WTC11 (cell line): ENCODE measurements around the gene ESPN.
"Not testable (repeated sequence)": the region's sequence is repeated elsewhere in the genome, so short reads cannot be mapped to it uniquely, and the experiment has no call there.

ENCODE experiments used
- CTCF ChIP-seq: fragments of 200-600 bp; IDR thresholded peaks from 2 replicates; pipeline ENCODE4 v1.8.0; 2022; ENCODE audit warnings: antibody characterized with exemption
- E2F1 ChIP-seq: sonication (generic); formaldehyde crosslinking; IDR thresholded peaks from 2 replicates; pipeline ENCODE4 v1.8.0; 2022; ENCODE audit warnings: mild to moderate bottlenecking, missing genetic modification reagents
- JUN ChIP-seq: sonication (generic); formaldehyde crosslinking; IDR thresholded peaks from 2 replicates; pipeline ENCODE4 v1.8.0; 2023; ENCODE audit warnings: mild to moderate bottlenecking, missing genetic modification reagents
- MAX ChIP-seq: sonication (generic); formaldehyde crosslinking; IDR thresholded peaks from 2 replicates; pipeline ENCODE4 v1.8.0; 2022; ENCODE audit warnings: mild to moderate bottlenecking, missing genetic modification reagents
- MLX ChIP-seq: sonication (generic); formaldehyde crosslinking; IDR thresholded peaks from 2 replicates; pipeline ENCODE4 v1.8.1; 2023; ENCODE audit warnings: mild to moderate bottlenecking, missing genetic modification reagents, moderate library complexity
- NFE2L1 ChIP-seq: sonication (generic); formaldehyde crosslinking; IDR thresholded peaks from 2 replicates; pipeline ENCODE4 v1.8.1; 2023; ENCODE audit warnings: missing genetic modification reagents
- SMAD3 ChIP-seq: sonication (generic); formaldehyde crosslinking; IDR thresholded peaks from 2 replicates; pipeline ENCODE4 v1.8.0; 2022; ENCODE audit warnings: missing genetic modification reagents, mild to moderate bottlenecking, borderline replicate concordance
- SP1 ChIP-seq: sonication (generic); formaldehyde crosslinking; conservative IDR thresholded peaks from 2 replicates; pipeline ENCODE4 v1.8.1; 2022; ENCODE audit warnings: missing genetic modification reagents
- USF1 ChIP-seq: sonication (generic); formaldehyde crosslinking; IDR thresholded peaks from 2 replicates; pipeline ENCODE4 v1.8.0; 2022; ENCODE audit warnings: mild to moderate bottlenecking, missing genetic modification reagents
- USF2 ChIP-seq: sonication (generic); formaldehyde crosslinking; IDR thresholded peaks from 2 replicates; pipeline ENCODE4 v1.8.1; 2023; ENCODE audit warnings: mild to moderate bottlenecking, missing genetic modification reagents, moderate library complexity
- ZNF317 ChIP-seq: sonication (generic); formaldehyde crosslinking; IDR thresholded peaks from 2 replicates; pipeline ENCODE4 v1.8.1; 2023; ENCODE audit warnings: low read depth, mild to moderate bottlenecking, moderate library complexity, missing genetic modification reagents, borderline replicate concordance
- ZNF425 ChIP-seq: fragments of 250-450 bp; sonication (Bioruptor Pico); conservative IDR thresholded peaks from 2 replicates; pipeline ENCODE4 v1.9.0; 2021; ENCODE audit warnings: mild to moderate bottlenecking

GRCh38 chr1:6450486-6450885 is 25.9 kb downstream of the ESPN start:
- not testable (repeated sequence) for TF ChIP-seq MAX (CRISPR knock-in tag); CTCF; E2F1; ZNF317 (CRISPR knock-in tag); USF1 (CRISPR knock-in tag); ZNF425 (CRISPR knock-in tag); SMAD3; SP1; JUN (CRISPR knock-in tag); USF2; NFE2L1; MLX (CRISPR knock-in tag)
